GM10248 (cell line): ENCODE results near the gene PNLIPRP2.

ENCODE experiments used
- CTCF ChIA-PET: fragments of 300-600 bp; sonication (Branson Sonifier 250); formaldehyde crosslinking; extraction: SDS; loops from one replicate; lab custom pipeline; 2021; ENCODE audit warnings: antibody characterized with exemption; lab: Yijun Ruan, JAX
- POLR2A ChIA-PET: fragments of 350-650 bp; sonication (Branson Sonifier 250); formaldehyde crosslinking; extraction: SDS; loops from one replicate; lab custom pipeline; 2020; ENCODE audit warnings: antibody characterized with exemption; lab: Yijun Ruan, JAX
- DNase-seq: peaks from one replicate; pipeline ENCODE4 v3.0.0; 2012; ENCODE audit errors: extremely low spot score
- CTCF ChIP-seq: IDR thresholded peaks from 2 replicates; pipeline ENCODE4 v1.5.1; 2012; ENCODE audit warnings: mild to moderate bottlenecking, low read depth; ENCODE audit errors: extremely low read depth, missing control alignments, control extremely low read depth

The PNLIPRP2 gene

GRCh38 chr10:116620423-116621400, at the start of gene PNLIPRP2:
Gene PNLIPRP2 (plus strand): TSS chr10:116620953.
- TF ChIP-seq CTCF: no peak
- DNase-seq: no peak
- ChIA-PET CTCF (interaction anchor here (1.5 kb wide), 1 partner anchor 10 kb away, joined by 5 read pairs; no protein-coding TSS in a partner anchor), POLR2A (no interaction called here)

GRCh38 chr10:116574797-116575196, 46.0 kb upstream of the PNLIPRP2 start:
- no peak for TF ChIP-seq CTCF
- ChIA-PET CTCF (no interaction called here), POLR2A (no interaction called here)
- DNase-seq: no peak

GRCh38 chr10:116587878-116588591, 32.7 kb upstream of the PNLIPRP2 start:
- POLR2A ChIA-PET: no interaction called here

GRCh38 chr10:116588995-116589394, 31.8 kb upstream of the PNLIPRP2 start:
- POLR2A ChIA-PET: no interaction called here
- TF ChIP-seq CTCF: no peak
- CTCF ChIA-PET: interaction anchor here (0.7 to 1.8 kb wide), 3 partner anchors 67 to 103 kb away, joined by 3 to 4 read pairs (median 3); no protein-coding TSS in a partner anchor
- DNase-seq: no peak

More at GRCh38 chr10:116587878-116588591, 32.7 kb upstream of the PNLIPRP2 start:
- no peak for DNase-seq
- no peak for TF ChIP-seq CTCF
- CTCF ChIA-PET: interaction anchor here (1.0 to 1.8 kb wide), 3 partner anchors 7 to 104 kb away, joined by 3 to 4 read pairs (median 4); no protein-coding TSS in a partner anchor

DNA sequence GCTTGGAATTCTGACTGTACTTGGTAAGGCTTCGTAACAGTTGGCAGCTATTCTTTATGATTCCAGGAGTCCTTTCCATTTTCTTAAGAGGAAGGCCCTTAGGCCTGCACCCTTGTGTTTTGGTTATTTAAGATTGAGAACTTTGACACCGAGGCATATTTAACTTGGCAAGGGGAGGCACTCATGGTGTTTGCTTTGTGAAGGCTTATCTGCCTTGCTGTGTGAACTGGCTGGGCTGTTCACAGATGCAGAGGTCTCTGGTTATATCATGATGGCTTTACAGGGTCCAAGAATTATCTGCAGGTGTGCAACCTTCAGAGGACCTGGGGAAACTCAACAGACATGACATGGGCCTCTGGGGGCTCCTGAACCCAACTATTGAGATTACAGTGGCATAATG, 30.8 kb upstream of the PNLIPRP2 start:
- CTCF ChIA-PET: no interaction called here
- no peak for TF ChIP-seq CTCF
- POLR2A ChIA-PET: no interaction called here
- DNase-seq: no peak
